ENCODE measurements around the gene FBLN1.

The FBLN1 gene

GRCh38 chr22:45504373-45505341 lies 2.0 kb downstream of the FBLN1 start:
- DNase-seq: no peak

GRCh38 chr22:45505991-45506747 lies 3.5 kb downstream of the FBLN1 start:
- no peak for DNase-seq

- DNase-seq: no peak
Observed at GRCh38 chr22:45506816-45507360, 4.2 kb downstream of the FBLN1 start.

- no peak for DNase-seq
Observed at GRCh38 chr22:45507798-45508197, 5.1 kb downstream of the FBLN1 start.

- no peak for DNase-seq
Observed at GRCh38 chr22:45508814-45509213, 6.1 kb downstream of the FBLN1 start.

- DNase-seq: no peak
Observed at GRCh38 chr22:45510376-45511232, 7.9 kb downstream of the FBLN1 start.

- no peak for DNase-seq
Observed at GRCh38 chr22:45511847-45512261, 9.2 kb downstream of the FBLN1 start.

- no peak for DNase-seq
Observed at GRCh38 chr22:45512363-45512762, 9.7 kb downstream of the FBLN1 start.

- no peak for DNase-seq
Observed at GRCh38 chr22:45515676-45516075, 13.0 kb downstream of the FBLN1 start.

- DNase-seq: no peak
Observed at GRCh38 chr22:45516163-45516562, 13.5 kb downstream of the FBLN1 start.

- peak; percentile 21 for DNase-seq
Observed at GRCh38 chr22:45516923-45517675, 14.4 kb downstream of the FBLN1 start.

GRCh38 chr22:45518136-45518535 lies 15.5 kb downstream of the FBLN1 start:
- no peak for DNase-seq

- no peak for DNase-seq
Observed at GRCh38 chr22:45518580-45518991, 15.9 kb downstream of the FBLN1 start.

GRCh38 chr22:45521178-45521577 lies 18.5 kb downstream of the FBLN1 start:
- no peak for DNase-seq

- DNase-seq: no peak
Observed at GRCh38 chr22:45522462-45522861, 19.8 kb downstream of the FBLN1 start.

- DNase-seq: no peak
Observed at GRCh38 chr22:45524157-45524556, 21.5 kb downstream of the FBLN1 start.

GRCh38 chr22:45524966-45525365 lies 22.3 kb downstream of the FBLN1 start:
- no peak for DNase-seq

GRCh38 chr22:45525480-45525879 lies 22.8 kb downstream of the FBLN1 start:
- DNase-seq: no peak

GRCh38 chr22:45526281-45526680 lies 23.6 kb downstream of the FBLN1 start:
- DNase-seq: no peak

- DNase-seq: no peak
Observed at GRCh38 chr22:45526768-45527360, 24.2 kb downstream of the FBLN1 start.

GRCh38 chr22:45527456-45527855 lies 24.8 kb downstream of the FBLN1 start:
- DNase-seq: no peak
